Adrenal gland (tissue), 5 donors: ENCODE measurements around the gene MINDY3.
"Not testable (repeated sequence)": the region's sequence is repeated elsewhere in the genome, so short reads cannot be mapped to it uniquely, and the experiment has no call there.

ENCODE experiments used
- POLR2A ChIP-seq, 2 donors: fragments of 450-650 bp; IDR thresholded peaks; one replicate each; pipeline ENCODE4 v1.6.1; 2017; ENCODE audit warnings: antibody characterized with exemption in 2 of 2, mild to moderate bottlenecking in 2 of 2, moderate library complexity in 1 of 2
- TF ChIP-seq, protein P1 (sequence below), 6 experiments: fragments of 450-650 bp in 4 of 6; fragments of 200-600 bp in 2 of 6; sonication (generic) in 1 of 6; IDR thresholded peaks; 1 replicate in 5 of 6; 2 replicates in 1 of 6; pipeline versions ENCODE4 v1.5.1 to v1.8.0; 2016 to 2021; ENCODE audit warnings: antibody characterized with exemption in 6 of 6, mild to moderate bottlenecking in 2 of 6, moderate library complexity in 1 of 6
- donor health status: DM: no; HTN: no; CAD: no.

DNA sequence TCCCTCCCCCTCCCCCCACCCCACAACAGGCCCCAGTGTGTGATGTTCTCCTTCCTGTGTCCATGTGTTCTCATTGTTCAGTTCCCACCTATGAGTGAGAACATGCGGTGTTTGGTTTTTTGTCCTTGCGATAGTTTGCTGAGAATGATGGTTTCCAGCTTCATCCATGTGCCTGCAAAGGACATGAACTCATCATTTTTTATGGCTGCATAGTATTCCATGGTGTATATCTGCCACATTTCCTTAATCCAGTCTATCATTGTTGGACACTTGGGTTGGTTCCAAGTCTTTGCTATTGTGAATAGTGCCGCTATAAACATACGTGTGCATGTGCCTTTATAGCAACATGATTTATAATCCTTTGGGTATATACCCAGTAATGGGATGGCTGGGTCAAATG lies 99.1 kb downstream of the MINDY3 start:
- TF ChIP-seq, protein P1, sequence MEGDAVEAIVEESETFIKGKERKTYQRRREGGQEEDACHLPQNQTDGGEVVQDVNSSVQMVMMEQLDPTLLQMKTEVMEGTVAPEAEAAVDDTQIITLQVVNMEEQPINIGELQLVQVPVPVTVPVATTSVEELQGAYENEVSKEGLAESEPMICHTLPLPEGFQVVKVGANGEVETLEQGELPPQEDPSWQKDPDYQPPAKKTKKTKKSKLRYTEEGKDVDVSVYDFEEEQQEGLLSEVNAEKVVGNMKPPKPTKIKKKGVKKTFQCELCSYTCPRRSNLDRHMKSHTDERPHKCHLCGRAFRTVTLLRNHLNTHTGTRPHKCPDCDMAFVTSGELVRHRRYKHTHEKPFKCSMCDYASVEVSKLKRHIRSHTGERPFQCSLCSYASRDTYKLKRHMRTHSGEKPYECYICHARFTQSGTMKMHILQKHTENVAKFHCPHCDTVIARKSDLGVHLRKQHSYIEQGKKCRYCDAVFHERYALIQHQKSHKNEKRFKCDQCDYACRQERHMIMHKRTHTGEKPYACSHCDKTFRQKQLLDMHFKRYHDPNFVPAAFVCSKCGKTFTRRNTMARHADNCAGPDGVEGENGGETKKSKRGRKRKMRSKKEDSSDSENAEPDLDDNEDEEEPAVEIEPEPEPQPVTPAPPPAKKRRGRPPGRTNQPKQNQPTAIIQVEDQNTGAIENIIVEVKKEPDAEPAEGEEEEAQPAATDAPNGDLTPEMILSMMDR (IDR thresholded peaks at IDR 0.05) = not testable (repeated sequence)
- TF ChIP-seq POLR2A (IDR thresholded peaks at IDR 0.05) = not testable (repeated sequence)
